ENCODE results near the gene LRRC73.
"Not testable (repeated sequence)": the region's sequence is repeated elsewhere in the genome, so short reads cannot be mapped to it uniquely, and the experiment has no call there.

Gene LRRC73

GRCh38 chr6:43461936-43462335, 48.2 kb downstream of the LRRC73 start:
- no peak for DNase-seq (ENCODE audit: low spot score)

GRCh38 chr6:43460032-43460431, 50.1 kb downstream of the LRRC73 start:
- no peak for DNase-seq (ENCODE audit: low spot score)

GRCh38 chr6:43459535-43459934, 50.6 kb downstream of the LRRC73 start:
- no peak for DNase-seq (ENCODE audit: low spot score)

- DNase-seq (ENCODE audit: low spot score) = not testable (repeated sequence)
These were observed 52.0 kb downstream of the LRRC73 start for GRCh38 chr6:43458154-43458553.

- DNase-seq (ENCODE audit: low spot score) = no peak
These were observed 52.5 kb downstream of the LRRC73 start for GRCh38 chr6:43457643-43458042.

Measured in RKO (cell line).